Suprapubic skin (tissue), 4 donors: ENCODE measurements around the gene NPEPL1. TPM values are rescaled to one million over a fixed set of nuclear protein-coding genes. Genes with fewer than 3 reads are reported as not detected.
A peak's percentile ranks its signal among the peaks of the same experiment; 100 is the strongest.

Experiments used
- DNase-seq, 2 donors: peaks; one replicate each; pipeline ENCODE4 v3.0.0-alpha.2; 2019; ENCODE audit warnings: low spot score in 2 of 2
- H3K27ac ChIP-seq: fragments of 200-600 bp; sonication (generic); one replicate; pipeline ENCODE4 v1.5.1; 2019
- H3K27me3 ChIP-seq: fragments of 200-600 bp; sonication (generic); one replicate; pipeline ENCODE4 v1.5.1; 2019
- H3K36me3 ChIP-seq: fragments of 200-600 bp; sonication (generic); one replicate; pipeline ENCODE4 v1.5.1; 2019
- H3K4me1 ChIP-seq: fragments of 200-600 bp; sonication (generic); one replicate; pipeline ENCODE4 v1.5.1; 2019
- H3K4me3 ChIP-seq: fragments of 200-600 bp; sonication (generic); one replicate; pipeline ENCODE4 v1.5.1; 2019; ENCODE audit warnings: mild to moderate bottlenecking
- H3K9me3 ChIP-seq: fragments of 200-600 bp; sonication (generic); one replicate; pipeline ENCODE4 v1.5.1; 2019
- EP300 ChIP-seq: sonication (generic); formaldehyde crosslinking; IDR thresholded peaks from one replicate; pipeline ENCODE4 v1.6.1; 2017; ENCODE audit warnings: antibody characterized with exemption
- POLR2A ChIP-seq, 2 donors: fragments of 450-650 bp; IDR thresholded peaks; one replicate each; pipeline ENCODE4 v1.6.1; 2017; ENCODE audit warnings: antibody characterized with exemption in 2 of 2, mild to moderate bottlenecking in 2 of 2, moderate library complexity in 2 of 2
- POLR2AphosphoS5 ChIP-seq, 3 donors: sonication (generic); formaldehyde crosslinking; IDR thresholded peaks; one replicate each; pipeline ENCODE4 v1.6.1; 2017; ENCODE audit warnings: antibody characterized with exemption in 3 of 3
- WGBS: methylation state at CpG from one replicate; pipeline ENCODE4 v1.1.5; 2018; 5-methylcytosine and 5-hydroxymethylcytosine counted together
- total RNA-seq, 4 donors: library from RNA; depleted of rRNA; stranded (reverse); fragments of >200 nt; gene quantifications; one replicate each; pipeline ENCODE4 v1.1.0, GENCODE V29; 2016
- TF ChIP-seq, protein P1 (sequence below), 2 donors: fragments of 200-600 bp in 1 of 2; fragments of 450-650 bp in 1 of 2; sonication (generic) in 1 of 2; IDR thresholded peaks; one replicate each; pipeline ENCODE4 v1.5.1; 2016 to 2019; ENCODE audit warnings: antibody characterized with exemption in 2 of 2, mild to moderate bottlenecking in 1 of 2, moderate library complexity in 1 of 2

Gene NPEPL1
- total RNA-seq, 4 donors from 2014 or later, result 21.0 to 69.2 (median 42.0) TPM

DNA sequence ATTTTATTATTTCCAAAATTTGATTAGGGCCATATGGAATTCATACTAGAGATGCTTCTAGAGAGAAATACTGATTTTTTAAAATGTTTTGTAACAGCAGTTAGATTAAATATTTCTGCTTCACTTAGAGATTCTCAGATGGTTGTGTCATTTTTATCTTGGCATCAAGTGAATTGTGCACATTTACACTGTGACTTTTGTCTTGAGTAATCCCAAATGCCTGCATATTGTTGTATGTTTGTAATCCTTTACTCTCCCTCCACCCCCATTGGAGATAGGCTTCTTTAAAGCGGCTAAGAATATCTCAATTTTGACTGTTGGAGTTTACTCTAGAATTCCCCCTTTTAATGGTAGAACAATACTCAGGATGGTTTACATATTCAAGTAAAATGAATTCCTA, 22.5 kb upstream of the NPEPL1 start:
- WGBS, result 81% methylated on average over 1 of the region's 1 CpG
- no peak overlapping the region for H3K4me3 ChIP-seq
- peaks cover 64% of the 10 kb centered on the region for H3K36me3 ChIP-seq
- TF ChIP-seq, protein P1, sequence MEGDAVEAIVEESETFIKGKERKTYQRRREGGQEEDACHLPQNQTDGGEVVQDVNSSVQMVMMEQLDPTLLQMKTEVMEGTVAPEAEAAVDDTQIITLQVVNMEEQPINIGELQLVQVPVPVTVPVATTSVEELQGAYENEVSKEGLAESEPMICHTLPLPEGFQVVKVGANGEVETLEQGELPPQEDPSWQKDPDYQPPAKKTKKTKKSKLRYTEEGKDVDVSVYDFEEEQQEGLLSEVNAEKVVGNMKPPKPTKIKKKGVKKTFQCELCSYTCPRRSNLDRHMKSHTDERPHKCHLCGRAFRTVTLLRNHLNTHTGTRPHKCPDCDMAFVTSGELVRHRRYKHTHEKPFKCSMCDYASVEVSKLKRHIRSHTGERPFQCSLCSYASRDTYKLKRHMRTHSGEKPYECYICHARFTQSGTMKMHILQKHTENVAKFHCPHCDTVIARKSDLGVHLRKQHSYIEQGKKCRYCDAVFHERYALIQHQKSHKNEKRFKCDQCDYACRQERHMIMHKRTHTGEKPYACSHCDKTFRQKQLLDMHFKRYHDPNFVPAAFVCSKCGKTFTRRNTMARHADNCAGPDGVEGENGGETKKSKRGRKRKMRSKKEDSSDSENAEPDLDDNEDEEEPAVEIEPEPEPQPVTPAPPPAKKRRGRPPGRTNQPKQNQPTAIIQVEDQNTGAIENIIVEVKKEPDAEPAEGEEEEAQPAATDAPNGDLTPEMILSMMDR (IDR thresholded peaks at IDR 0.05), result no peak
- TF ChIP-seq EP300 (no peak), POLR2A (IDR thresholded peaks at IDR 0.05) (no peak), POLR2AphosphoS5 (IDR thresholded peaks at IDR 0.05) (no peak)
- H3K27me3 ChIP-seq, result no peaks in the 10 kb centered on the region
- no peaks in the 10 kb centered on the region for H3K9me3 ChIP-seq
- no peaks in the 10 kb centered on the region for H3K4me1 ChIP-seq
- no peak for DNase-seq
- no peak overlapping the region for H3K27ac ChIP-seq

DNA sequence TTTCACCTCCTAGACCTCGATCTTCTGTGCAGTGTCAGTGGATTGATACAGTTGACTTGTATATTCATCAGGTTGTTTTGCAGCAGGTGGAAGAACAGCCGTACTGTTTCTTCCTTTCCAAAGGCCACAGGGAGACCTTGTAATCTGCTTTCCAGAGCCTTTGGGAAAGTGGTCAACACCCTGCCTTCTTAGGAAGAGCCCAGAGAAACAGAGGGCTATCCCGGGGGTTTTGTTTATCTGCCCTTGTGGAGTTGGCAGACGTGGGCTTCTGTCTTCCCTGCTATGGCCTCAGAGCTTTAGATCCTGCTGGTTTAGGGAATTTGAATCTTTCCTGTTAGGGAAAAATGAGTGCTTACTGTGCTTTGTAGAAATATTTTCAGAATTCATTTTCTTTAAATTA, 21.9 kb upstream of the NPEPL1 start:
- Histone ChIP-seq H3K27me3 (no peaks in the 10 kb centered on the region), H3K9me3 (no peaks in the 10 kb centered on the region), H3K4me1 (no peaks in the 10 kb centered on the region), H3K36me3 (peaks cover 69% of the 10 kb centered on the region), H3K4me3 (no peak overlapping the region), H3K27ac (no peak overlapping the region)
- DNase-seq, result no peak
- WGBS, result 81% methylated on average over 4 of the region's 4 CpGs
- TF ChIP-seq EP300 (no peak), POLR2A (IDR thresholded peaks at IDR 0.05) (no peak), POLR2AphosphoS5 (IDR thresholded peaks at IDR 0.05) (no peak)
- TF ChIP-seq, protein P1 (IDR thresholded peaks at IDR 0.05), result no peak

DNA sequence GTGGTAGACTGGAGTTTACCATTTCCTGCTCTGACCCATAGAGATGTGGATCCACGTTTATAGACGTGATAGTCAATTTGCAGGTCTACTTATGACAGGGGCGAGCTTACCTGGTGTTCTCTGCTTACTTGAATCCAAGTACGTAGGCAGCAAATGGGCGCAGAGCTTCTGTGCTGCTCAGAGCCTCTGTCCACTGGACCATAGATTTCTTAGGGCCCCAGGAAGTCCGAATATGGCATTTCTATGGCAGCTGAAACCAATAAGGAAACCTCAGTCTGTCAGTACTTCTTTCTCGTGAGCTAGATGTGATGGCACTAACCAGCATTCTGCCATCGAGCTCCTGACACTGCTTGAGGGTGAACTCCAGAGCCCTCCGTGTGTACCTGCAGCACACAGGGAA, 19.5 kb upstream of the NPEPL1 start:
- no peak for TF ChIP-seq POLR2AphosphoS5 (IDR thresholded peaks at IDR 0.05)
- TF ChIP-seq POLR2A (IDR thresholded peaks at IDR 0.05), result no peak
- TF ChIP-seq, protein P1 (IDR thresholded peaks at IDR 0.05), result no peak
- no peak for TF ChIP-seq EP300
- H3K27ac ChIP-seq, result no peak overlapping the region
- peaks cover 86% of the 10 kb centered on the region for H3K36me3 ChIP-seq
- WGBS, result 93% methylated on average over 9 of the region's 9 CpGs
- no peak overlapping the region for H3K4me3 ChIP-seq
- DNase-seq, result no peak
- H3K27me3 ChIP-seq, result no peaks in the 10 kb centered on the region
- H3K4me1 ChIP-seq, result no peaks in the 10 kb centered on the region
- H3K9me3 ChIP-seq, result no peaks in the 10 kb centered on the region

DNA sequence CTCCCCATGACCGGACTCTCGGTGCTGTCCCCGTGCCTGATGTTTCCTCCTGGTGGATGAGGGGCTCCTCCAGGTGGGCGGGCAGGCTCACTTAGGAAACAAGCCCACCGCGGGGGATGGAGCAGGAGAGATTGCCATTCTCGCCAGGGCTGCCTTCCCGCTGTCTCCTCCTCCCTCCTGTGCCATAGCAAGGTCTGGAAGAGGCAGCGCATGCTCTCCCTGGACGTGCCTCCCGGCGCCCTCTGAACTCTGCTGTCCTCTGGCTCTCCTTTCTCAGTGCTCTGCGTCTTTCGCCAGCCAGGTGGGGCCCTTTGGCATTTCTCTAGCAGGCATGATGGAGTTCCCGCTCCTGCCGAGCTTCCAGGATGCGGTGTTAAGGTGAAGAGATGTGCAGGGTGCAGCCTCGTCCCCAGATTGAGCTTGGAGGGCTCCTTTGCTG, 17.4 kb upstream of the NPEPL1 start:
- Histone ChIP-seq H3K27ac (no peak overlapping the region), H3K36me3 (peaks cover 85% of the 10 kb centered on the region), H3K4me1 (no peaks in the 10 kb centered on the region), H3K9me3 (no peaks in the 10 kb centered on the region), H3K27me3 (no peaks in the 10 kb centered on the region), H3K4me3 (no peak overlapping the region)
- 90% methylated on average over 18 of the region's 18 CpGs for WGBS
- TF ChIP-seq POLR2A (IDR thresholded peaks at IDR 0.05), result no peak
- TF ChIP-seq, protein P1 (IDR thresholded peaks at IDR 0.05), result no peak
- TF ChIP-seq POLR2AphosphoS5 (IDR thresholded peaks at IDR 0.05), result no peak
- TF ChIP-seq EP300, result no peak
- peak in 1 of 2 donors; percentile 72 for DNase-seq

DNA sequence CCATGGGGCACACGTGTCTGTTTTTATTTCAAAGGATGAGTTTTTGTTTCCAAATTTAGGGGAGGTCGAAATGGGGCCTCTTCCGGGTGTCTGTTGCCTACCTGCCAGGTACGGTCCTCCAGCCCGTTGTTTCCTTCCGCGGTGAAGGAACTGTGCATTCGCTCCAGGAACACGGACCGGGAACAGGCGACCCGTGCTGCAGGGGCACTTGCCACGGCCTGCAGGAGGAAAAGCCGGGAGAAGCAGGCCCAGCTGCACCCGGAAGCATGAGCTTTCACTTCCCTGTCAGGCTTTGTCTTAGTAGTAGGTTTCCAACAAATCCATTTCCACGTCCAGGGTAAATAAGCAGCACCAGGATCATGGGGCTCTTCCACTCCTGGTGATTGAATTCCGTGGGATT, 17.0 kb upstream of the NPEPL1 start:
- 77% methylated on average over 10 of the region's 17 CpGs for WGBS
- H3K27ac ChIP-seq, result no peak overlapping the region
- H3K27me3 ChIP-seq, result no peaks in the 10 kb centered on the region
- no peaks in the 10 kb centered on the region for H3K4me1 ChIP-seq
- H3K9me3 ChIP-seq, result no peaks in the 10 kb centered on the region
- H3K36me3 ChIP-seq, result peaks cover 85% of the 10 kb centered on the region
- no peak overlapping the region for H3K4me3 ChIP-seq
- DNase-seq, result no peak
- TF ChIP-seq, protein P1 (IDR thresholded peaks at IDR 0.05), result no peak
- TF ChIP-seq POLR2A (IDR thresholded peaks at IDR 0.05) (no peak), POLR2AphosphoS5 (IDR thresholded peaks at IDR 0.05) (no peak), EP300 (no peak)
